Mucosa of descending colon (tissue), 3 donors: ENCODE results near the gene COQ9. TPM values are rescaled to one million over a fixed set of nuclear protein-coding genes. Genes with fewer than 3 reads are reported as not detected.

Source experiments
- ATAC-seq: fragments of 200-7000 bp; cut with Tn5 transposase; one replicate; pipeline ENCODE4 v1.9.1; 2020; ENCODE audit warnings: mild to moderate bottlenecking, moderate library complexity
- DNase-seq, 3 donors: peaks; one replicate each; pipeline ENCODE4 v3.0.0-alpha.2; 2020
- H3K36me3 ChIP-seq: fragments of 200-600 bp; one replicate; pipeline ENCODE4 v1.8.0; 2021; ENCODE audit warnings: low read depth, mild to moderate bottlenecking
- H3K4me1 ChIP-seq: fragments of 200-600 bp; one replicate; pipeline ENCODE4 v1.8.0; 2021; ENCODE audit warnings: low read depth, mild to moderate bottlenecking
- H3K4me3 ChIP-seq: fragments of 200-600 bp; one replicate; pipeline ENCODE4 v1.8.0; 2021; ENCODE audit warnings: mild to moderate bottlenecking
- H3K9me3 ChIP-seq: fragments of 200-600 bp; one replicate; pipeline ENCODE4 v1.8.0; 2021; ENCODE audit warnings: mild to moderate bottlenecking
- intact Hi-C, 2 donors: fragments of 100-400 bp; cut with DNase I in 1 of 2; cut with micrococcal nuclease in 1 of 2; formaldehyde crosslinking; loops; one replicate each; pipeline versions ENCODE4 v1.11.0 to v1.11.1; 2022; cut with DNase I, micrococcal nuclease
- total RNA-seq, 3 donors: library from RNA; stranded (reverse); fragmentation: NEBNext Ultra II Directional in 2 of 3; extraction: Animal tissue kit (Norgen Biotek cat#: 25700) in 2 of 3; gene quantifications; one replicate each; pipeline versions ENCODE4 v1.2.1 to v1.2.4, GENCODE V29; 2021 to 2023
- TF ChIP-seq, protein P1 (sequence below): fragments of 200-600 bp; IDR thresholded peaks from one replicate; pipeline ENCODE4 v1.8.0; 2022; ENCODE audit warnings: antibody characterized with exemption, mild to moderate bottlenecking
- donor health status: DM: no; HTN: no; CAD: no; lungs with moderate emphysema.
- donor health status: DM: no; HTN: no; CAD: no.
- donor health status: DM: no; HTN: yes; CAD: no.

COQ9 gene
- total RNA-seq, 3 donors from 2014 or later = 98.0 to 147 (median 109) TPM

- Histone ChIP-seq H3K9me3 (no peaks in the 10 kb centered on the region), H3K4me1 (peaks cover 19% of the 10 kb centered on the region), H3K36me3 (peaks cover 20% of the 10 kb centered on the region), H3K4me3 (no peak overlapping the region)
- intact Hi-C loops = no loop called here
- ATAC-seq (peak; percentile 2), DNase-seq (no peak)
- TF ChIP-seq, protein P1, sequence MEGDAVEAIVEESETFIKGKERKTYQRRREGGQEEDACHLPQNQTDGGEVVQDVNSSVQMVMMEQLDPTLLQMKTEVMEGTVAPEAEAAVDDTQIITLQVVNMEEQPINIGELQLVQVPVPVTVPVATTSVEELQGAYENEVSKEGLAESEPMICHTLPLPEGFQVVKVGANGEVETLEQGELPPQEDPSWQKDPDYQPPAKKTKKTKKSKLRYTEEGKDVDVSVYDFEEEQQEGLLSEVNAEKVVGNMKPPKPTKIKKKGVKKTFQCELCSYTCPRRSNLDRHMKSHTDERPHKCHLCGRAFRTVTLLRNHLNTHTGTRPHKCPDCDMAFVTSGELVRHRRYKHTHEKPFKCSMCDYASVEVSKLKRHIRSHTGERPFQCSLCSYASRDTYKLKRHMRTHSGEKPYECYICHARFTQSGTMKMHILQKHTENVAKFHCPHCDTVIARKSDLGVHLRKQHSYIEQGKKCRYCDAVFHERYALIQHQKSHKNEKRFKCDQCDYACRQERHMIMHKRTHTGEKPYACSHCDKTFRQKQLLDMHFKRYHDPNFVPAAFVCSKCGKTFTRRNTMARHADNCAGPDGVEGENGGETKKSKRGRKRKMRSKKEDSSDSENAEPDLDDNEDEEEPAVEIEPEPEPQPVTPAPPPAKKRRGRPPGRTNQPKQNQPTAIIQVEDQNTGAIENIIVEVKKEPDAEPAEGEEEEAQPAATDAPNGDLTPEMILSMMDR = no peak
Measured at GRCh38 chr16:57471209-57471608, 23.9 kb downstream of the COQ9 start.

DNA sequence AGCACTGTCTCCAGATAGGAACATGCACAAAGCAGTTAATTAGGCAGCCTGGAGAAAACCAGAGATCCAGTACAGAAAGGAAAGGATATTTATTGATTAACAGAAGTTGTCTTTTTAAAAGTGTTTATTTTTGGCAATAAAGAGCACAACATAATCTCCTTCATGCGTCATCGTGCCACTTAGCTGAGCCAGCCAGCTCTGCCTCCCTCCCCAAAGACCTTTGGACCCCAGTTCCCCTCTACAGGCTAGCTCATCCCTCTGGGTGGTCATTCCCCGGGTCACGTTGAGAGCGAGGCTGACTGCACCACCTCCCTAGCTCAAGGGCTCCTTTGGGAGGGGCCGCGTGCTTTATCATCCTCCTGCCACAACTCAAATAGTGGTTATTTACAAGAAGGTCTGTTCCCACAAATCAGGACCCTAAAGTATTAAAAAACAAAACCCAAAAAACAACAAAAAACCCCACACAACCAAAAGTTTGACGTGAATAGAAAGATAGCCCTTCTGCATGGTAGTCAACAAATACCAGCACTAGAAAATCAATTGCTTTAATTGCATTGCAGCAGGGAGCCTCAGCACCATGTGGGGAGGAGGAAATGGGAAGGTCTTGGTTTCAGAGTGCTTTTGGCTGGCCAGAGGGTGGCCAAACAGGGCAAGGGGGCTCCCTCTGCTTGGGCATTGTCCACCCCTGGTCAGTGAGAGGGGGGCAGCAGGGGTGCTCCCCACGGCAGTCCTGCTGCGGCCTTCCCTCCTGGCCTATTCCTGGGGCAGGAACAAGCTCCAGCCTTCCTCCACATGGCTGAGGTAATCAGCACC is 24.8 kb downstream of the COQ9 start:
- intact Hi-C loops = no loop called here
- TF ChIP-seq, protein P1 = no peak
- peak; percentile 50 to 67 (median 58) for DNase-seq
- peak; percentile 77 for ATAC-seq
- Histone ChIP-seq H3K4me1 (peaks cover 19% of the 10 kb centered on the region), H3K36me3 (peaks cover 20% of the 10 kb centered on the region), H3K4me3 (no peak overlapping the region), H3K9me3 (no peaks in the 10 kb centered on the region)

DNA sequence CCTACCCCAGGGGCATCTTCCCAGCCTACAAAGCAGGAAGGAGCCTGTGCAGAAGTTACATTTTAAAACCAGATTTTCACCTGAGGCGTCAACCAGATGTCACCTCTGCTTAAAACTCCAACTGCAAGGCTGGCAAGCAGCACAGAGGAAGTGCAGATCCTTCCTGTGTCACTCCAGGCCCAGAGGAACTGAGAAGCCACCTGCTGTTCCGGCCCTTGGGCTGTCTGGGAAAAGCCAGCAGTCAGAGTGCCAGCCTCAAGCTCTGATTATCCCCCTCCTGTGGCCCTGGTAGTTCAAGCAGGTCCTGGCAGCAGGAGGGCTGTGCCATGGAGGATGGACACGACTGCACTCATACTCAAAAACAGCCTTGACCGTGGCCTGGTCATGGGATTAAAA is 25.4 kb downstream of the COQ9 start:
- Histone ChIP-seq H3K36me3 (peaks cover 20% of the 10 kb centered on the region), H3K9me3 (no peaks in the 10 kb centered on the region), H3K4me1 (peaks cover 19% of the 10 kb centered on the region), H3K4me3 (no peak overlapping the region)
- intact Hi-C loops = no loop called here
- DNase-seq = no peak
- TF ChIP-seq, protein P1 = no peak
- ATAC-seq = peak; percentile 1

DNA sequence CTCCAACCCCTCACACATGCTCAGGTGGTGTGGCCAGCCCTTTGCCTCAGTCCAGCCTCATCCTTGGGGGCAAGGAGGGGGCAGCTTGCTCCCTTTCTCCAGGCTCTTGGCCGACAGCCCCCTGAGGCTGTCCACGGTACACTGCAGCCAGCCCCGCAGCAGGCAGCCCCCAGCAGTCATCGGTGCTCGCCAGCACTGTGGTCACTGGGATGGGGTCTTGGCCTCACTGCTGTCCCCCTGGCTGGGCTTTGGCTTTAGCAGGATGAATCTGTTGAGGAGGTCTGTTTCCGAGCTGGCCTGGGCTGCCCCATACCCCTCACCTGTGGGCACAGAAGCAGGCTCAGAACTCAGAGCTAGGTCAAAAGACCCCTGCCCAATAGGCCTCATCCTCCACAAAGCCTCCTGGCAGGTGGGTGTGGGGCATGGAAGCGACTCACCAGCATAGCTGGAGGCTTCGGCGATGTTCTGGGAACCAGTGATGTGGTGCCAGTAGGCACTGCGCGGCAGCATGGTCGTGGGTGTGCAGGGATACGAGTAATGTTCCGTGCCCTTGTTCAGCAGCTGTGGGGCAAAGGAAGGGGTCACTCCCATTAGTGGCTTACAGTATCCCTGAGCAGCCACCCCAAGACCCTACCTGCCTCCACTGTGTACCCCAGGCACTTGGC is 26.0 kb downstream of the COQ9 start:
- TF ChIP-seq, protein P1 = no peak
- DNase-seq = no peak
- intact Hi-C loops = no loop called here
- Histone ChIP-seq H3K4me3 (no peak overlapping the region), H3K36me3 (peaks cover 20% of the 10 kb centered on the region), H3K9me3 (no peaks in the 10 kb centered on the region), H3K4me1 (peaks cover 22% of the 10 kb centered on the region)
- no peak for ATAC-seq

- Histone ChIP-seq H3K4me1 (peaks cover 26% of the 10 kb centered on the region), H3K4me3 (no peak overlapping the region), H3K9me3 (no peaks in the 10 kb centered on the region), H3K36me3 (peaks cover 20% of the 10 kb centered on the region)
- TF ChIP-seq, protein P1 = no peak
- intact Hi-C loops = no loop called here
- no peak for ATAC-seq
- no peak for DNase-seq
Measured at GRCh38 chr16:57473906-57474305, 26.6 kb downstream of the COQ9 start.
